ENCODE results near the gene TM9SF2.
A peak's percentile ranks its signal among the peaks of the same experiment; 100 is the strongest.
"Not testable (repeated sequence)": the region's sequence is repeated elsewhere in the genome, so short reads cannot be mapped to it uniquely, and the experiment has no call there.

TM9SF2 gene

DNA sequence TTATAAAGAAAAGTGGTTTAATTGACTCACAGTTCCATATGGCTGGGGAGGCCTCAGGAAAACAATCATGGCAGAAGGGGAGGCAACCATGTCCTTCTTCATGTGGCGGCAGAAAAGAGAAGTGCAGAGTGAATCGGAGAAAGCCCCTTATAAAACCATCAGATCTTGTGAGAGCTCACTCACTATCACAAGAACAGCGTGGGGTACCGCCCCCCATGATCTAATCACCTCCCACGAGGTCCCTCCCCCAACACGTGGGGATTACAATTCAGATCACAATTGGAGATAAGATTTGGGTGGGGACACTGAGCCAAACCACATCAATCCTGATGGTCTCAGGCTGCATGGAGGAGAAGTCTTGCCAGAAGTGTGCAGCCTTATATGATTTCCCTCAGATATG lies 26.0 kb downstream of the TM9SF2 start:
- DNase-seq = no peak
- intact Hi-C loops (cut with DNase I) = no loop called here

DNA sequence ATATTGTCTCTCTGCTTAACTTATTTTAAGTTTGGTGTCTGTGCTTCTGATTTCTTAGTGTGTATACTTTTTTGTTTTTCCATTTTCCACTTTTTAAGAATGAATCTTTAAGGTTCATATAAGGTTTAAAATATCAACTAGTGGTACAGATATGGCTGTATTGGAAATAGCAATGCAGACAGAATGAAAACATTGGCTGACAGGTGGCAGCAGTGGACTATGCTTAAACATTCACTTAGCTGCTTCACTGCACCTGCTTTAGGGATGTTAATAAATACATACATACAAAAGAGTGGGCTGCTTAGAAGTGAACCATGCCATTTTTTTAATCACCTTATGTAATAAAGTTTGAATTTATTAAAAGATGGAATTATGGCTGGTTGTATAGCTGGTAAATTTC lies 27.3 kb downstream of the TM9SF2 start:
- DNase-seq = no peak
- intact Hi-C loops (cut with DNase I) = no loop called here

DNA sequence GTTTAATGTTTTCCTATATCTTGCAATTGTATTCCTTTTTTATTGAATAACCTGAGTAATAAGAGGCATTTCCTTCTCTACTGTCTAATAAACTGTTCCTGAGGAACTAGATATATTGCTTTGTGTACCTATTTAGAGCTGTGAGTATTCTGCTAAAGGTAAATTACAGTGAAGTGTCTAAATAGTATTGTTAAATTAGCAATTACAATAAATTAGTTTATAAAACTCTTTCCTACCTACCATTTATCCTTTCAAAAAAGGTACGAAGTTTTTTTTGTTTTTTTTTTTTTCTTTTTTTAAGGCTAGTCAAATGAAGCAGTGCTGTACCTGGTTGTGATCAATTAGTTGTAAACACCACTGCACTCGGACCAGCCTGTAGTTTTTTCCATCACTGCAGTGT lies 34.8 kb downstream of the TM9SF2 start:
- intact Hi-C loops (cut with DNase I) = no loop called here
- DNase-seq = no peak

DNA sequence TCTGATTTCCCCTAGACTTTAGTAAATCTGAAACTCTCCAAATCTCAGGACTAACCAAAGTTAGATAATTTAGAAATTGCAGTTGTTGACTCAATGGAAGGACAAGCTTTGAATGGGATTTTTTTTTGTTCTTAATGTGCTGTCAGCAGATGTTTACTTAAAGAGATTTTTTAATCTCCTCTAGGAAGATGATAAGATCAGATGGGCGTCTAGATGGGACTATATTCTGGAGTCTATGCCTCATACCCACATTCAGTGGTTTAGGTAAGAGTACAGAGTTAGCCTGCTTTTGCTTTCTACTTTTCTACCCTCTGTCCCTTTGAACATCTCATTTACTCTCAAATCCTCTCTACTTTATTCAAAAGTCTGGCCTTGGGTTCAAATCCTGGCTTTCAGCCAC lies 39.3 kb downstream of the TM9SF2 start:
- DNase-seq = no peak
- intact Hi-C loops (cut with DNase I) = no loop called here

DNA sequence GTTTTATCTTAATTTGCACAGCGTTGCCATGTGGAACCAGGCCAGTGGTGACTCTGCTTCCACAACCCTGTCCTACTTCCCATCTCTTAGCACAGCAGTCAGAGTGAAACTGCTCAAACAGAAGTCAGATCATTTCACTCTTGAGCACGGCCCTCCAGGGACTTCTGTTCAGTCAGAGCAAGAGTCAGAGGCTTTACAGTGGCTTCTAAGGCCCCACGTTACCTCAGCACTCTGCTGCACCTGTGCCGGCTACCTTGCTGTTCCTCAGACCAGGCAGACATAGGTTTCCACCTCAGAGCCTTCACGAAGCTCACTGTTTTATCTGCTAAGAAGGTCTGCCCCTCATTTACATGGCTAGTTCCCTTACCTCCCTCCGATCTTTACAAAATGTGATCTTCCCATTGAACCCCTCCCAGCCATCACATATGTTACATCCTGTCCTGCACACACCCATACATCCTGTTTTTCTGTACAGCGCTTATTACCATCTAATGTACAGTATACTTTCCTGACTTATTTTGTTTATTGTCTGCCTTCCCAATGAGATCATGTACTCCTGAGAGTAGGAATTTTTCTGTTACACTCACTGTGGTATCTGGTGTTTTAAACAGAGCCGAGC lies 41.6 kb downstream of the TM9SF2 start:
- no peak for DNase-seq
- intact Hi-C loops (cut with DNase I) = no loop called here

DNA sequence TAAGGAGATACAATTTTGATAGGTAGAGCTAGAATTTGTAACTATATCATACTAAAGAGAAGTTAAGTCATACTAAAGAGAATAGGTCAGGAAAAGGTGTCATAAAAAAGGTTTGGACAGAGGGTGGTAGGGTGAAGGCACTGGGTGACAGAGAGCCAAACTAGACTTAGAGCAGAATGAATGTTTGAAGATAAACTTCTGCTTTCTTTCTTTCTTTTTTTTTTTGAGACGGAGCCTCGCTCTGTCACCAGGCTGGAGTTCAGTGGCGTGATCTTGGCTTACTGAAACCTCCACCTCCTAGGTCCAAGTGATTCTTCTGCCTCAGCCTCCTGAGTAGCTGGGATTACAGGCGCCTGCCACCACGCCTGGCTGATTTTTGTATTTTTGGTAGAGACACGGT lies 44.1 kb downstream of the TM9SF2 start:
- no peak for DNase-seq
- intact Hi-C loops (cut with DNase I) = no loop called here

DNA sequence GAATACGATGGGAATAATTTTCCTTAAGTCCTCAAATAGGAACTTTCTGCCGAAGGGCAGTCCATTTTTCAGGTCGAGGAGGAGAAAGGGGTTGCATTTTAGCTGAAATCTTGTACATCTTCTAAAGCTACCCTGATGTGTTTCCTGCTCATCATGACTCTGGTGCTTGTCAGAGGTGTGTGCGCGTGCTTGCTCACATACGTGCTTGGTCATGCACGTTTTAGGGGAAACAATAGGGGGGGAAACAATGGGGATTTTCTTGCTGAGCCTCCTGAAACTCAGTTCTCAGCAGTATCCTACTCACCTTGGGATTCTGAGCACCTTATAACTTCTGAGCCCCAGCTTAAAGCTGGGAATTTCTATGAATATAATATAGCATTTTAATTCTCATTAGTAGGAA lies 44.7 kb downstream of the TM9SF2 start:
- intact Hi-C loops (cut with DNase I) = no loop called here
- no peak for DNase-seq

DNA sequence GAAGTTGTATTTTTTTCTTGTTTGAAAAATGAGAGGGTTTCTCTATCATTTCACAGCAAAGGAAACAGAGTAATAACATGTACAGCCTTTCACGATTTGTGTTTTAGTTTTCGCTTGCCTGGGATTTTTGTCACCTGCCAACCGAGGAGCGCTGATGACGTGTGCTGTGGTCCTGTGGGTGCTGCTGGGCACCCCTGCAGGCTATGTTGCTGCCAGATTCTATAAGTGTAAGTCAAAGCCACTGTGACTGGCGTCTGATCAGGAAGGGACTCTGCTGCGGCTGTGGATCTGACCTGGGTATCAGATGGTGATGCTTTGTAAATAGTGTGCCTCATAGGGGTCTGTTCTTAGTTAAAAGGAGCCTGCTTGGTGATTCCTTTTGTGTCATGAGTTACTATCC lies 45.6 kb downstream of the TM9SF2 start:
- no peak for DNase-seq
- intact Hi-C loops (cut with DNase I) = no loop called here

DNA sequence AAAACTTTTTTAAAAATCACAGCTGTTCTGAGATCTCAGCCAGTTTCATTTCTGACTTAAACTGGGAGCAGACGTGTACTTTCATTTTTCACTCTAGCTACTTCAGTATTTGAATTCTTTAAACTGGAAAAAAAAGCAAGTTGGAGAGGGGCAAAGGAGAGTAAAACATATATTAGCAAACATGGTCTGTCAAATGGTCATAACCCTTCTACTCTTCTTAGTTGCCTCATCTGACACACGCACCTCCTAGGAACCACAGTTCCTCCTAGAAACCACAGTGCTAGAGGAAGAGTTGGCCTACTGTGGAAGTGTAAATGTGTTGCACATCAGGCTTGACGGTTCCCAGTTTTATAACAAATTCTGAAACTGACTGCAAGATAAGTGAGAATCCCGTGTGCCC lies 47.2 kb downstream of the TM9SF2 start:
- intact Hi-C loops (cut with DNase I) = no loop called here
- DNase-seq = no peak

DNA sequence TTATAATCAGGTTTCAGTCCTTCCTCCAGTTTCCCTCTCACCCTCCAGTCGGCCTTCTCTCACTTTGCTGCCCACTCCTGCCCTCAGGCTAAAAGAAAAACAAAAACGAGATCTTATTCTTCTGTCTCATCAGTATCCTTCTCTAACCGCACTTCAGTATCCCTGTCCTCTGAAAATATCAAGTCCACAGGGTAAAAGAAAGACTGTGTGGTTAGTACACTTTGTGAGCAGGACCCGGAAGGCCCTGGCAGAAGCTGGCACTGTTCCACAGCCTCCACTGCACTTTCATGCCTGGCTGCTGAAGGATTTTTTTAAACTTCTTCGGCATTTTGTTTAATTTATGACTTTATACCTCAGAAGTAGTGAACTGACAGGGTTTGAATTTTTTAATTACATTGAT lies 51.8 kb downstream of the TM9SF2 start:
- no peak for DNase-seq

DNA sequence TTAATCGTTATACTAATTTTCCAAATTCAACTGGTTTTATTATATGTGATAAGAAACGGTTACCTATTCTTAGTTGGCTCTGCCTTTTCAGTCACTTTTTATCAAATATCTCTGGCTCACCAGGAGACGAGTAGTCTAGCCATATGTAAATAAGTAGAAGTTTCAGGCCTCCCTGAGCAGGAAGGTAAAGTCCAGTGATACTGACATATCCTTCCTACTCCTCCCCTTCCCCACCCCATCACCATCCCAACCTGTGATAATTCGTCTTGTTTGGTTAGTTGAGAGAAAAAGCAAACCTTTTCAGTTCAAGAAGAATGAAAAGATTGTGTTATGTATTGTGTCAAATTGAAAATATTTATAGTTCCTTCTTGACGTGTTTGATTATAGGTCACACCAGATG lies 53.9 kb downstream of the TM9SF2 start:
- intact Hi-C loops (cut with DNase I) = no loop called here
- no peak for DNase-seq

More for the DNA sequence above, 51.8 kb downstream of the TM9SF2 start:
- intact Hi-C loops (cut with DNase I) = no loop called here

DNA sequence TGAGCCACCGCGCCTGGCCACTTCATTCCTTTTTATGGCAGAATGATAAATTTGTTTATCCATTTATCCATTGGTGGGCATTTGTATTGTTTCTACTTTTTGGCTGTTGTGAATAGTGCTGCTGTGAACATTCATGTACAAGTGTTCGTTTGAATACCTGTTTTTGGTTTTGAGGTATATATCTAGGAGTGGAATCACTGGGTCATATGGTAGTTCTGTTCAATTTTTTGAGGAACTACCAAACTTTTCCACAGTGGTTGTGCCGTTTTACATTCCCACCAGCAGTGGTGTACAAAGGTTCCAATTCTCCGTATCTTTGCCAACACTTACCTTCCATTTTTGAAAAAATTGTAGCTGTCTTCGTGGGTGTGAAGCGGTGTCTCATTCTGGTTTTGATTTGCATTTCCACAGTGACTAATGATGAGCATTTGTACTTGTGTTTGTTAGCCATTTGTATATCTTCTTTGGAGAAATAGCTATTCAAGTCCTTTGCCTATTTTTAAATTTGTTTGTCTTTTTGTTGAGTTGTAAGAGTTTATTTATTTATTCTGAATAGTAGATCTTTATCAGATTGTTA lies 55.7 kb downstream of the TM9SF2 start:
- DNase-seq = no peak
- intact Hi-C loops (cut with DNase I) = no loop called here

DNA sequence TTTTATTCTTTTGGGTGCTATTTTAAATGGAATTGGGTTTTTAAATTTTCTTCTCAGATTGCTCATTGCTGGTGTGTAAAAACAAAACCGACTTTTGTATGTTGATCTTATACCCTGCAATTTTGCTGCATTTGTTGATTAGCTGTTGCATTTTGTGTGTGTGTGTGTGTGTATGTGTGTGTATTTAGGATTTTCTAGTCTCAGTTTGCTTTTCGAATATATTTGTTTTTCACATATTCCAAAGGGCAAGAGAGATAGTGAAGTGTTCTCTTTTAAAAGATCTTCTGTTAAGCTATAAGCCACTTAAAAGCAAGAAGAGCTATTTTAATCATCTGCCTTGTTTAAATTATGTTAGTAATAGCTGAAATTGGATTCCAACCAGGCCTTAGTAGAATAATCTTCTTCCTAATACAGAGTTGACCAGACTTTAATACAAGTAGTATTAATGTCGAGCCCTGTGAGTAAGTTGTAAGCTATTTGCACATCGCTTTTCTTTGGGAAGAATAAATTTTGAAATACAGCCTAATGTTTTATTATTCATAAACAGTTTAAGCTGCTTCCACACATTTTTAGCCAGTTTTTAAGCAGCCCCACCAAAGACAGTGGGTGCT lies 57.4 kb downstream of the TM9SF2 start:
- intact Hi-C loops (cut with DNase I) = no loop called here

DNA sequence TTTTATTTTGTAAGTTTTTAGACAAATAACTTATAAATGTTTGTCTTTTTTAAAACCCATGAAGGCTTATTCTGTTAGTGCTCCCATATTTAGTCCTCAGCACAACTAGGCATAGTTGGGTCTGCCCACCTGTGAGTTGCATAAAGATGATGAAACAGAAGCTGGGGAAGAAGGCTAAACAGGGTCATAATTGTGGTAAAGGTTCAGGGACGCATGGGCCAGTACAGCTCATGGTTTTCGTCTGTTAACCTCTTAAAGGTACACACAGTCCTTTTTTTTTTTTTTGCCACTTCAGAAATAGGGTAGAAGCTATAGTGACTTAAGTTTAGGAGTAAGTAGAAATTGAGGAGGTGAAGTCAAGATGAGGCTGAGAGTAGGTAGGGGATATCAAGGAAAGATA lies 58.3 kb downstream of the TM9SF2 start:
- intact Hi-C loops (cut with DNase I) = no loop called here
- no peak for DNase-seq

More for the DNA sequence above, 57.4 kb downstream of the TM9SF2 start:
- DNase-seq = no peak

DNA sequence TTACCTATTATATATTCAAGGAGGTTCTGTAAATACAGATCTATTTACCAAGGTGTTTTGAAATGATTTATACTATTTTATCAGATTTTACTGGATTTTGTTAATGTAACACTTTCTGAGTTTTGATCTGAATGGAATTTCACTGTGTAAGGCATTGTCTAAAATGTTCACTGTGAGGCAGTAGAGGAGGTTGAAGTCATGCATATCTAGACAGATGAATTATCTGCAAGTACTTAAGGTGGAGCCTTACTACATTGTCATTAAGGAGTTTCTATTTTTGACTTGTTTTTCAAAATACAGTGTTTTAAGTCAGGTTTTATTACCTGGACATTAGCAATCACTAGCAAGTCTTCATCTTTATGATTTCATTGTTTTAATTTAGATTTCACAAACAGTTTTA lies 62.1 kb downstream of the TM9SF2 start:
- intact Hi-C loops (cut with DNase I) = no loop called here
- DNase-seq = no peak

DNA sequence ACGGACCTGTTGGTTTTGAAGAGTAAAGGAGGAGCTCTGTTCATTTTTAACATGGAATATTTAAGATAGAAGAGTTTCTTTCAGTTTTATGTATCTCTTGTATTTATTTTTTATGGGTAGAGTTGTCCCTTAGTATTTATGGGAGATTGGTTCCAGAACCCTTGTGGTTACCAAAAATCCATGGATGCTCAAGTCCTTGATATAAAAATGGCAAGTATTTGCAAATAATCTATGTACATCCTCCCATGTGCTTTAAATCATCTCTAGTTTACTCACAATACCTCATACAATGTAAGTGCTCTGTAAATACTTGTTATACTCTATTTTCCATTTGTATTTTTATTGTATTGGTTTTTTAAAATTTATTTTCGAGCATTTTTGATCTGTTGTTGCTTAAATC lies 63.1 kb downstream of the TM9SF2 start:
- no peak for DNase-seq
- intact Hi-C loops (cut with DNase I) = no loop called here

DNA sequence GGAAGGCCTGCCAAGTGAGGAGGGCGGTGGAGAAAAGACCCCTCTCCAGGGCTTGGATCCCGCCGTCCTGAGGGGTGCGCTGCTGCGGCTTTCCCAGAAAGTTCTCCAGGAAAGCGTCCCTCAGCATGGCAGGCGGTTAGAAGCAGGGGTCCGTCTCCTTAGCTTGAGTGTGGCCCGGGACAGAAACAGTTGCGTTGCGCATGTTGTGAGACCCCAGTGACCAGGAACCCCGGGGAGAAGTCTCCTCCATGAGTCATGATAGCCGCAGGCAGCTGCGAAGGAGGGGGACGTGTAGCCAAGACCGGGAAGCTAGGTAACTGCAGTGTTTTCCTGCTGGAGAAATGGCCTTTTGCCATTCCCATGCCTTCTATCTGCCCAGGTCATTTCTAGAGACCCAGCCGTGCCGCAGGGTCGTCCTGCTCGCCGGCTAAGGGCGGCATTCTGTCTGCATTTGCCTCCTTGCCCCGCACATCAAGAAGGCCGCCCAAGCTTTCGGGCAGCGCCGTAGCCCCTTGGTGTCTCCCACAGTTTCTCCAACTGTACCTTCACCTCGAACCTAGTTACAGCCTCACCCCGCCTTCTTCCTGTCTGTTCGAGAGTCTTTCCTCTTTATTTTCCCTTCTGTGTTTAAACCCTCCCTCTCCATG lies 64.3 kb downstream of the TM9SF2 start:
- DNase-seq = peak in 1 of 10 donors; percentile 59
- intact Hi-C loops (cut with DNase I) = no loop called here

DNA sequence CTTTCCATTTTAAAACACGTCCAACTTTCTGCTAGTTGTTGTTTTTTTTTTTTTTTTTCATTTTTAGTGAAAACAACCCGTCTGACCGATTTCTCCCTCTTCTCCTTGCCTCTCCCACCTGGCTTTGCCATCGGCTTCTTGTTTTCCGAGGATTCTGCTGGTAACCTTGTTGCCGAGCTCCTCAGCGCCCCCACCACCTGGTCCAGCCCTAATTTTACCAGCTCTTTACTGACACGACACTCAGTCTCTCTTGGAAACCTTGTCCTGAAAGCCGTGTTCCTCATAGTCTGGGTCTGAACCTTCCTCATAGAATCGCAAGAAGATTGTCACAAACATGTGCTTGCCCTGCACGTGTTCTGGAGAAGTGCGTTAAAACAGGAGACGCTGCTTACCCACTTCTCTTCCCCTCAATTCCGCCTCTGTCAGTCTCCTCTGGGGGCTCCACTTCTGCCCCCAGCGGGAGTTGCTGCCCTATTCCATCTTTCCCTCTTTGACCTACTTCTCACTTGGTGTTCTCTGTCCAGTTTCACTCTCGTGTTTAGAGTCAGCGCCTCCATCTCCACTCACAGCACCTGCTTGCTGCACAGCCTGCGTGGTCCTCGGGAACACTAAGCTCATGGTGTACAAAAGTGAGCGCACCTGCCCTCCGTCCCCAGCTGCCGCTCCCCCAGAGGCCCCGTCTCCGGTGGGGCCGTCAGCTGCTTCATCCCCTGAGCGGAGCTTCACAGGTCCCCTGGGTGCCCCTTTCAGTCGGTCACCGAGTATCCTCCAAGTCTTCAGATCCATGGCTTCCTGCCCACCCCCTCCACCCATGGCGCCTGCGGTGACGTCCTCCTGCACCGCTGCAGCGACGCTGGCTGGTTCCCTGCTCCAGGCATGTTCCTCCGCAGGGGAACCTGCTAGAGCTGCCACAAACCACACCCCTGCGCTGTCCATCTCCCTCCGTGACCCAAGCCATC lies 65.1 kb downstream of the TM9SF2 start:
- DNase-seq = peak in 1 of 10 donors; percentile 65
- intact Hi-C loops (cut with DNase I) = no loop called here

DNA sequence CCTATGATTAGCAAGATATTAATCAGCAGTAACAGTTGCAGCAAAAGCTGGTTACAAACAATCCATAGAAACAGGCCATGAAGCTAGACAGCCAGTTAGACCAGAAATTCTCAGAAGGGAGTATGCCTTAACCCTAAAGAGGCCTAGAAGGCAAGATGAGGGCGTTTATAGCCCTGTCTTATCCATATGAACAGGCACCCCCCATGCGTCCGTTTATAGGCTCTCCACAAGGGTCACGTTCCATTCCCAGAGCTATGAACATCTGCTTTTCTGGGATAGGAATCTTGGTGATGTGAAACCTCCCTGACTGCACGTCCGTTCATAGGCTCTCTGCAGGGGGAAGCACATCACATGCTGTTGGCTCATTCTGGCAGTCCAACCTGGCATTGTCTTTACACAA lies 67.6 kb downstream of the TM9SF2 start:
- intact Hi-C loops (cut with DNase I); DNase-seq: not testable (repeated sequence)

DNA sequence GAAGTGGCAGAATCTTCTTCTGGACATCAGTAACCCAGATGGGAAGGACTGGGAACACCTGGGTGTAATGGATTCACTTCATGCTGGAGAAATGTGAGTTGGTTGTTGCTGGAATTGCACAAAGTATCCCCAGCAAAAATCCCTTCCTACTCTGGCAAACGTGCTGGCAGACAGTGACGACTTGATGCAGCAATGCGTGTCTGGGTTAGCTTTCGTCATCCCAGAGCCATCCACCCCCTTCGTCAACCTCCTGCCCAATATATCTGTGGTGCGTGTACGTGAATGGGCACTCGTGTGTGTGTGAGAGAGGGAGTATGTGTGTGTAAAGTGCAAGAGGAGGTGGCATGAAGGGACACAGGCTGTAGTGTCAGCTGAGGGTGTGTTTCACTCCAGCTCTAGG lies 70.9 kb downstream of the TM9SF2 start:
- intact Hi-C loops (cut with DNase I) = no loop called here
- DNase-seq = no peak

DNA sequence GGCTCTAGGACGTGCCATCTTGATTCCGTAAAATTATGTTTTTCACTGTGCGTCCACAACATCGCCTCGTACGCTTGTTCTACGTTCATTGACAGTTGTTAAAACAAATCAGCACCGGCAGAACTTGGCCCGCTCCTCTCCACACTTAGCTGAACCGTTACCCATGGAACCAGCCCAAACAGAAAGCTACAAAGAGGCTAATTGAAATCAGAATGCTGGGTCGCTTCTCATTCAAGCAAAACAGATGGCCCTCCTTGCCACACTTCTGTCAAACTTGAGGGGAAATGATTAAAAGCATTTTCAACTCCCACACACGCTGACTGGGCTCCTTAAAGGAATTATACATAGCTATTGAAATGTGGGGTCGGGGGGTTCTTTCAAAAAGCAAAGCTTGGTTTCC lies 71.6 kb downstream of the TM9SF2 start:
- intact Hi-C loops (cut with DNase I) = no loop called here
- no peak for DNase-seq
